CD4-positive, alpha-beta T cell treated with Interleukin-12 subunit alpha and Interleukin-12 subunit beta, for 1 hour (primary cell): Measurements from ENCODE around the gene SOHLH1.

Experiments used
- DNase-seq: peaks from one replicate; pipeline ENCODE4 v3.0.0-alpha.2; 2020

SOHLH1 gene, protein sequence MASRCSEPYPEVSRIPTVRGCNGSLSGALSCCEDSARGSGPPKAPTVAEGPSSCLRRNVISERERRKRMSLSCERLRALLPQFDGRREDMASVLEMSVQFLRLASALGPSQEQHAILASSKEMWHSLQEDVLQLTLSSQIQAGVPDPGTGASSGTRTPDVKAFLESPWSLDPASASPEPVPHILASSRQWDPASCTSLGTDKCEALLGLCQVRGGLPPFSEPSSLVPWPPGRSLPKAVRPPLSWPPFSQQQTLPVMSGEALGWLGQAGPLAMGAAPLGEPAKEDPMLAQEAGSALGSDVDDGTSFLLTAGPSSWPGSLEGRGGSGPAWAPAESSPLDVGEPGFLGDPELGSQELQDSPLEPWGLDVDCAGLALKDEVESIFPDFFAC

DNA sequence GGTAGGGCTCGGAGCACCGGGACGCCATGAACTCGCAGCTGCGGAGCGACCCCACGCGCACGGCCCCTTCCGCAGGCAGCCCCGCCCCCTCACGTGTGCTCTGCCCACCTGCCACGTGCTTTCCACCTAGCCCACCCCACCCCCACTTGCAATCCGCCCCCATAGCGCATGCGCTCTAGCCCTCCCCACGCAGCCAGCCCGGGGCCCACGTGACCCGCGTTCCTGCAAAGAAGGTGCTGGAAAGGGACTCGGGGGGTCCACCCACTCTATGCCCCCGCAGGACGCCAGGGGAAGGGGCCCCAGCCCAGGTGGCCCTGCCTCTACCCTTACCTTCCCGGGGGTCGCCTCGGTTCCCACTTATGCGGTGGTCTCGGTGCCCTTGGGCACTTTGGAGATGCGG is at the start of gene SOHLH1:
TSS of gene SOHLH1 (minus strand) at position 42 of the 400 bp plus-strand sequence. CDS start at position 28, 14 bp downstream.
- DNase-seq = no peak

DNA sequence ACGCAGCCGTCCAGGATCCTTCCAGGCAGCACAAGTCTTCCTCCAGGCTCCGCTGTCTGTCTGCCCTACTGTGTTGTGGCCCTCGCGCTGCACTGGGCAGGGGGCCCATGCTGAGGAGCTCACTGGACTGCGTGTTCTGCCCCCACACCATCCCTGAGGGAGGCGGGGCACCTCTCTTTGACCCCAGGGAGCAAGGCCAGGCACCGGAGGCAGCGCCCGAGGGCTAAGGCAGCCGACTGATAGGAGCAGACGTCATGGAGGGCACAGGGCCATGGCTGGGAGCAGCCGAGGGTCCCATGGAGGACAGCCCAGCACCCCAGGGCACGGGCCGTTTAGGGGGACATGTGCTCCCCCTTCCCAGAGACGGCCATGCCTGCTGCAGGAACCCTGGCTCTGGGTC is 49.4 kb upstream of the SOHLH1 start:
- DNase-seq = no peak

DNA sequence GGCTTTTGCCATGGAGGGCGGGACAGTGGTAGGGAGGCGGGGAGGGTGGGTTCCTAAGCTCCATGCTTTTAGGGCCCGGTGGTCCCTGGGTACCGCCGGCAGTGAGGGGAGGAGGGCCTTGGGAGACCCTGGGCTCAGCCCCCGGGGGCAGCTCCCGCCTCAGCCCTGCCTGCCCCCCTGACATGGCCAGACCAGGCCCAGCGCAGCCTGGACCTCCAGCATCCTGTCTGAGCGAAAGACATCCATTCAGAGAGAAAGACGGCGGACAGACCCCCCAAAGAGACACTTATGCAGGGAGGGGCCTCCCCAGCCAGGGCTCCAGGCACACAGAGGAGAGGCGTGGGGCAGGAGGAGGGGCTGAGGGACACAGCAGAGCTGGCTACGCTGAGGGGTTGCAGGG is 48.0 kb upstream of the SOHLH1 start:
- DNase-seq = no peak

DNA sequence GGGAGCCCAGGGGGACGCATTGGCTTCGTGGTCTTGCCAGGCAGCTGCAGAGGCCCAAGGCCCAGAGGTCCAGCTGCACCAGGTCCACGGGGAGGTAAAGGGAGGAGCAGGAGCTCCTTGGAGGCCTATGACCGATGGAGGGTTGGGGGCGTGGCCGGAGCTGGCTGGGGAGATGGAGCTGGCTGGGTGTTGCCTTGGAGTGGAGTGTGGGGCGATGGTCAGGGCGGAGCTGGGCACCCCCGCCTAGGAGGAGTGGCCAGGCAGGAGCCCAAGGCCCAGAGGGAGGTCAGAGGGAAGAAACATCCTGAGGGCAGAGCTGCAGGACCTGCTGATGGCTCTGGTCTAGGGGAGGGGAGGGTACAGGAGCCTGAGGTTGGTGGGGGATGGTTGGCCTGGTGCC is 47.3 kb upstream of the SOHLH1 start:
- DNase-seq = no peak

DNA sequence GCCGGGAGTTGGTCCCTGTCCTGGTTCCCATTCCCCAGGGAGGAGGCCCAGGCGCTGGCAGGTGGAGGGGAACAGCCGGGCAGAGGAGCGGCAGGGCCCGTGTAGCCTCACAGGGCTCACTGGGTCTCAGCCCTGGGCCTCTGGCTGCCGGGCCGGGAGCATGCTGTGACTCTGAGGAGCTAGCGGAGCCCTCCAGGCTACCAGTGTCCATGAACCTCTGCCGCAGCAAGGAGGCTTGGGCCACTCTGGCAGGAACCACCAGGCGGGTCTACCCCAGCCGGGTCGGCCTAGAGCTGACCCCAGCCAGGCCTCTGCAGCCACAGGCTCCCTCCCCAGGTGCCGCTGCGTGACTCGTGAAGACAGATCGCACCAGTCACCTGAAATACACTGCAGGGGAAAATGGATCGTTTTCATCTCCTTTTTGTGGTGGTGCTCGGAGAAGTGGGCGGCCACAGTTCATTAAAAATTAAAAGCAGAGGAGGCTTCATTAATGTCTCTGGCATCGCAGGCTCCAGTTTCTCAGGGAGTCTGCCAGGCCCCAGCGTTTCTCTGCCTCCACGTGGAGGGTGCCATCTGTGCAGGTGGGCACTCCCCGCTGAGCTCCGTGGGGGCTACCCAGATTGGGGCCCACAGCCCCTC is 46.5 kb upstream of the SOHLH1 start:
- no peak for DNase-seq

DNA sequence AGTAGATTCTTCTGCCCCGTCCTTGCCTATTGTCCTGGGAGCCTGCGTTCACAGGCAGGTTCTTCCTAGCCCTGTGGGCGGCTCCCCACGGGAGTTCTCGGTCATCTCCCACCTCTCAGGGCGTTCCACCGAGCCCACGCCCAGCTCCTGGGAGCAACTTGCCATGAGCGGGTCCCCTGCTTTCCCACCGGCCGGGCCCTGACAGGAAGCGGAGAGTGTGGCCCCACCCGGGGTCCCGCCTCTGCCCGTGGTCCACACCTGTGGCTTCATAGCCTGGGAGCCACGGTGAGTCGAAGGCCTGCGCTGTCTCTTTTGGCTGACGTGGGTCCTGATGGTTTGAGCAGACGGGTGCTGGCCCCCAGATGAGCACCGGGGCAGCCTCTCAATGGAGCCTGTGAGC is 45.9 kb upstream of the SOHLH1 start:
- no peak for DNase-seq

DNA sequence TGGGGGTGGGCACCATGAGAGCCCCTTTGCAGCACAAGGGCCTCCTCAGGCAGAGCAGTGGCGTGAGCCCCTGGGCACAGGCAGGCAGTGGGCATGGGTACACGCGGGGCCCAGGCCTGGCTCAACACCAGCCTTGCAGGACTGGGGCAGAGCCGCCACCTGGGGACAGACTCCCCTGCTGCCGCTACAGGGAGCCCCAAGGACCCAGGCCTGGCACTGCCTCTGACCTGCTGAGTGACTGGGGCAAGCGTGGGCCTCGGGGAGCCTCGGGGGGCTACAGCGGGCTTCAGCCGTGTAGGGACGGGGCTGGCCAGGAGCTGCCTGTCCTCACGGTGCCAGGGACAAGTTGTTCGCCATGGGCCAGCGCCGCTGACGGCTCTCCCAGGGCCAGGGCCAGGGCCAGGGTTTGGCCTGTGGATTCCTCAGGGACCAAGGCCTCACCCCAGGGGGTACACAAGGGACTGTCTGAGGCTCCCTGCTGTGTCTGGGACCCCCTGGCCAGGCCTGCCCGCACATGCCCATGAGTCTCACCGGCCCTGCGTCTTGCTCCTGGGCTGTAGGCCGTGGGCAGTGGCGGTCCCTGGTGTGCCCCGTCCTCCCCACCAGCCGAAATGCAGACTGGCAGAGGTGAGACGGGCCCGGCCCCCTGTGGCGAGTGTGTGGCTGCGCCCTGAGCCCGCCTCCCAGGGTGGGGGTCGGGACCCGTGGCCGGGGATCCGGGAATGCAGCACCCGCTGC is 45.2 kb upstream of the SOHLH1 start:
- no peak for DNase-seq

DNA sequence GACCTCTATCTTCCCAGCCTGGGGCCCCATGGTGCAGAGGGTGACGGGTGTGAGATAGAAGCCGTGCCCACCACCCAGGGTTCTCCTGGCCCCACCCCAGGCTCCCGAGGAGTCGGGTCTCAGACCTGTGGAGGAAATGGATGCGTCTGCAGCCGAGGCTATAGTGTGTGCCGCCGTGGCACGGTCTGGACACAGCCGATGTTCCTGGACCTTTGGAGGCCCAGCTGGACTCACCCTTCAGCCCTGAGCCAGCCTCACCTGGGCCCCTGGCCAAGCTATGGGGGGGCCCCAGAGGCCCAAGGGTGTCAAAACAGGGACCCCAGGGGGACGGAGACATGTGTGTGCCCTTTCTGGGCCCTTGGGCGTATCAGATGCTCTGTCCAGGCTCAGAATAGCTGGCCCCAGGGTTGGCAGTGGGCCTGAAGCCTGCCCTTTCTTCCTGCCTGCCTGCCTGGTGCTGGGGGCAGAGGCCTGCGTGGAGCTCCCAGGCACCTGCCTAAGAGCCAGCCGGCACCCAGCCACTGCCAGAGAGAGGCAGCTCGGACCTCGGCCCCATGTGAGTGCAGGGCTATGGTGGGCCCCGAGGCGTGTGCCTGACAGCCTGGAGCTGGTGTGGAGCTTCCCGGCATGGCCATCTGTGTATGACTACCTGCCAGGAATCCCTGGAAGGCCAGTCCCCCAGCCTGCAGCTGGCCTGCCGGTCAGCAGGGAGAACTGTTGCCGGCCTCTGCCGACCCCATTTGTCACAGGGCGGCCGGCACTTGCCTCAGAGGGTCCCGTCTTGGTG is 44.5 kb upstream of the SOHLH1 start:
- DNase-seq = no peak

DNA sequence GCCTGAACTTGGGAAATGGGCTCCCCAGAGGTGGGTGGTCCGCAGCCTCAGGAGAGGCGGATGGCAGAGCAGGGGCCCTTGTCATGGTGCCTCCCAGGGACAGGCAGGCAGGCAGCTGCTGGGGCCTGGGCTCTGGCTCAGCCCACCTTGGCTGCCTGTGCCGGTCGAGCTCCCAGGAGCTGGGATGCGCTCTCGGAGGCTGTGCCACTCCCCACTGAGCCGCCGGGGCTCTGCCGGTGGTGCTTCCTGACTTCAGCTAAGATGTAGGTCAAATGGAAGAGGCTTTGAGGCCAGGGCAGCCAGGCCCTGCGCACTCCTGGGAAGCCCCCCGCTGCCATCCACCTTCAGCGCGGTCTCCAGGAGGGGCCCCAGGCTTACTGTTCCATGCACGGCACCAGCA is 43.7 kb upstream of the SOHLH1 start:
- no peak for DNase-seq

DNA sequence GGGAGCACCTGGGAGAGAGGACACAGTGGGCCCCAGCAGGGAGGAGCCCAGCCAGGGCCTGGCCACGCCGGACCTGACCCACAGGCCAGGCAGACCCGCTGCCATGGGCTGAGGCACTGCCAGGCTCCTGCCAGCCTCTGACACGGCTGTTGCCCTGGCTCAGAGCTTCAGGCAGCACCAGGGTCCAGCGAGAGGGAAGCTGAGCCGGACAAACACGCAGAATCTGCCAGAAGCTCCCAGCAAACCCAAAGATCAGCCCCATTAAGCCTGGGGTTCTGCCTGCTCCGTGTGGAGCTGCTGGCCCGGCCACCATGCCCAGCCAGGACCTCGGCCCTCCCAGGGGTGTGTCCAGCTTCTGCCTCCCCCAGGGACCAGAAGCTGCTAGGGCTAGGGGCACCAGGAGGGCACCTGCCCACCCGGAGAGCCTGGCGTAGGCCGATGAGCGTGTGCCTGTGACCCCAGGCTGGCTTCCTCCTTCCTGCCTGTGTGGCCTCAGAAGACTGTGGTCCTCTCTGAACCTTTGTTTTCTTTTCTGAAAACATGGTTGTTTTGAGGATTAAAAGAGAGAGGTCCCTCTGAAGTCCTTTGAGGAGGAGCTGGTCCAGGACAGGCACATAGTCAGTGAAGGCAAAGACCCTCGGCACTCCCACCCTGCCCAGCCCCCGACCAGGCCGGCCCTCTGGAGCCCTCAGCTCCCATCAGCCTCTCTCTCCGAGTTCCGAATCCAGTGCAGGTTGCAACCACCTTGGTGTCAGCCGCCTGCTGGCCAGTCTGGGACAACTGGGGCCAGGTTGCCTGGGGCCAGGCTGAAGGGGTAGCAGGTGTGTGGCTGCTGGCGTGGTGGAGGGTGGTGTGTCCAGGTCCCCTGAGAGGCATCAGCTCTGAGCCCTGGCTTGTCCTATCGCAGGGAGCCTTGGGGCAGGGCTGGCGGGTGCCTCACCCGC is 42.3 kb upstream of the SOHLH1 start:
- no peak for DNase-seq

DNA sequence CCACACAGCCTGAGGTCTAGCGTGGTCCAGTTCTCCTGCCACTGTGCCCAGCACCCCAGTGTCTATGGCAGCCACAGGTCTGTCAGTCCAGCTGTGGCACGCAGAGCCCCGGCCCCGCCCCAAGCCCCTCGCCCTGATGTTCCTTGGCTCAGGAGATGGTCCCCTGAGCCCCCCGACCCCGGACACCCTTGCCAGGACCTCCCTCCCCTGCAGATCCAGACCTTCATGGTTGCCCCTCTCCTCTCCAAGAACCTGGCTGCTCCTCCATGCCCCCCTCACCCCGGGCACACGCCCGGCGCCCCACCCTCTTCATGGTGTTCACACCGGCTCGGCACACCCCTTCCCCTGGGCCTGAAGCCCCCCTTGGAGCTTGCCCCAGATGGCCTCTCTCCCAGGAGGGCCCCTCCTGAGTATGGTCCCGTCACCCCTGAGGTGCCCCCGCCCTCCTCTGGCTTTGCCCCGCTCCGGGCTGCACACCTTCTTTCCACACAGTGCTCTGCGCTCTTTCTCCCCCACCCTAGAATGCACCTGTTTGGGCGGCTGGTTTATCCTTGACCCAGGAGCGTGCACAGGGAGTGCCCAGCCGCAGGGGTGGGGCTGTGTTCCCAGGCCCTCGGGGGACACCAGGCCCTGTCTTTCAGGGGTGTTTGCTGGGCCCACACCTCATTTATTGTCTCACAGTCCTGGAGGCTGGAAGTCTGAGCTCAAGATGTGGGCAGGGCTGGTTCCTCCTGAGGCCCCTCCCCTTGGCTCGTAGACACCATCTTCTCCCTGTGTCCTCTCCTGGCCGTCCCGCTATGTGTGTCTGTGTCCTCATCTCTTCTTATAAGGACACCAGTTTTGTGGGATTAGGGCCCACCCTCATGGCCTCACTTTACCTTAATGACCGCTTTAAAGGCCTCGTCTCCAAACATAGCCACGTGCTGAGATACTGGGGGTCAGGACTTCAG is 40.3 kb upstream of the SOHLH1 start:
- no peak for DNase-seq

DNA sequence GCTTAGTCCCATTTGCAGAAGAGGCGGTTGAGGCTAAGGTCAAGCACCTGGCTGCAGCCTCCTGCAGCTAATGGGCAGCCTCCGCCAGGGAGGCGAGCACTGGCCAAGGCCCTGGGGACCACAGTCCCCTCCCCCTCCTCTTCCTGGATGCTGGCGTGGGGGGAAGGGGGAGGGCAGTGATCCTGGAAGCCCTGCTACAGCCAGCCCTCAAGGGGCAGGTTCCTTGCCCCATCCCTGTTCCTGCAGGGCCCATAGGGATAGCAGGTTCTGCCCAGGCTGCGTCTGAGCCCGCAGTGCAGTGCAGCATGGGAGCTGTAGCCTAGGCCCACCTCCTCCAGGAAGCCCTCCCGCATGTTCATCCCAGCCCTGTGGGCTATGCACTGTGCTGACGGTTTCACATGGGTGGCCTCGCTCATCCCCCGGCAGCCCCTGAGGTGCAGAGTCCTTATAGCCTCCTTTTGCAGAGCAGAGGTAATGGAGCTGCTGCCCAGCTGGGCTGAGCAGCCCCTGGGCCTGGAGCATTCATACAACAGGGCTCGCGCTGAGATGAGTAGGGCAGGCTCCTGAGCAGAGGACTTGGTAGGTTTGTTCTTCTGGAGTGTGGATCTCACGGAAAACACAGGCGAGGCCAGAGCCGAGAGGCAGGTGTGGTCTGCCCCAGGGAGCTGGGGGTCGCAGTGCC is 38.7 kb upstream of the SOHLH1 start:
- no peak for DNase-seq

DNA sequence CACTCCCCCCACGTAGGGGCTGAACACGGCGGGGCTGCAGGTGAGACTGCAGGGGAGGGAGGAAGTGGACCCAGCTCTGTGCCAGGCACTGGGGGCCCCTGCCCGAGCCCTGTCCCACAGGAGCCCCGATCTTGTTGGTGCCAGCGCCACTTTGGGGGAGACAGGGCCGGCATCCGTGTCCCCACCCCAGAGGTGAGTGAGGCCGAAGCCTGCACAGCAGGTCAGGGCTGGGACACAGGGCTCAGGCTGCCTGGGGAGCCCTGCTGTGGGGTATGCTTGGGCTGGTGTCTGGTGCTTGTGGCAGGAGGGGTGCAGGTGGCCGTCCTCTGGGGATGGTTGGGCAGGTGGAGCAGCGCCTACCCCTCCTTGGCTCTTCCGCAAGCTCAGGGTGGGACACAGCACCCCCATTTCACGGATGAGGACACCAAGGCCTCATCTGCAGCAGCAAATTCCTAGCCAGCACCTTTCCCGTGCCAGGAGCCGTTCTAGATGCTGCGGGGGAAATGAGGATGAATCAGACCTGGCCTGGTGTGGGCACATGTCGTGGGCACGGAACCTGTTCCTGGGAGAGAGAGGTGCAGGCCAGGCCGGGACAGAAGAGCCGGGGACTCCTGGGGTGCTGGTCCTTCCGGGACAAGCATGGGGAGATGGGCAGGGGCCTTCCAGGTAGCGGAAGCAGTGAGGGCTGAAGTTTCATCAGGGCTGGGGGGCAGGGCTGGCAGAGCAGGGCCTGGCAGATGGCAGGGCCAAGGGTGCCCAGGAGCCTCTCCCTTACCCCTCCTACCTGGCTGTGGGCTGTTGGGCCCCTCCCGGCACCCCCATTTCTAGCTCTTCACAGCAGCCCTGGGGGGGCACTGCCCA is 37.9 kb upstream of the SOHLH1 start:
- no peak for DNase-seq

DNA sequence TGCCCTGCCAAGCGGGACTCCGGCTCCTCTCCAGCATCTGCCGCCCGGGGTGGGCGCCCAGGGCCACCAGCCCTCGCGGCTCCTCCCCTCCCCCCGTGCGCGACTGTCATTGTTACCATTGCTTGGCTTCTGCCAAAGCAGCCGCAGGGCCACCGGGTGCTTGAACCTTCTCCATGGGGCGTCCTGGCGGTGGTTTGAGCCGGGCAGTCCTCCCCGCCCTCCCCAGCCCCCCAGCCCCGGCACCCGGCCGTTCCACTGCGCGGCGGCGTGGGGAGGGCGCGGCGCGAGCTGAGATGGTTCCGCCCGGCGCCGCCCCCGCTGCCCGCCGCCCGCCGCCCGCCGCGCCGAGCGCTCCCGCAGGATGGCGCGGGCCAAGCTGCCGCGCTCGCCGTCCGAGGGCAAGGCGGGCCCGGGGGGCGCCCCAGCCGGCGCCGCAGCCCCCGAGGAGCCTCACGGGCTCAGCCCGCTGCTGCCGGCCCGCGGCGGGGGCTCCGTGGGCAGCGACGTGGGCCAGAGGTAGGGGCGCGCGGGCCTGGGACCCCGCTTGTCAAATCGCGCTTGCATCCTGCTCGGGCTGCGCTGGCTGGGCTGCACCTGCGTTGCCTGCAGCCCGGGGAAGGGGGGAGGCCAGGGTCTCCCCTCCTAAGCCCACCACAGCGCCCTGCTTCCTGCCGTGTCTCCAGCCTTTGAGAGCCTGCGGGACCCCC is 37.1 kb upstream of the SOHLH1 start:
- no peak for DNase-seq

DNA sequence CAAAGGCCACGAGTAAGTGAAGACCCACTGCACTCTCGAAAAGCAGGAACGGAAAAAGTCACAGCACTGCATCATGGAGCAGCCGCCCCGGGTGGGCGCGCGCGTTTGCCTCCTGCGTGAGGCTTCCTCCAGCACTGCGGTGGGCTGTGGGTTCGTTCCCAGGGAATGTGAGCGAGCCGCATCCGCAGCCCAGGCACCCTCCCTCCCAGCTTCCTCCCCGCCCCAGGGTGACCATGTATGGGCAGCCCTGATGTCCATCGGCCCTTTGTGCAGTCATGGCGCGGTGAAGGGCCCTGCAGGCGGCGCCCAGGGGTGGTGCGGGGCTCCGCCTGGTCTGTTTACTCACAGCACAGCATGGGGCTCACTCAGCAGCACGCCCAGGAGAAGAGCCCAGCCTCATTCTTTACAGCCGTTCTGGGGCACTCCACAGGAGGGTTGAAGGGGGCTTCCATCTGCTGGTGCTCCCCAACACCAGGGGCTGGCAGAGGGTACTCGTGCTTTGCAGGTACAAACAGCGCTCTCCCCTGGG is 35.4 kb upstream of the SOHLH1 start:
- DNase-seq = no peak

DNA sequence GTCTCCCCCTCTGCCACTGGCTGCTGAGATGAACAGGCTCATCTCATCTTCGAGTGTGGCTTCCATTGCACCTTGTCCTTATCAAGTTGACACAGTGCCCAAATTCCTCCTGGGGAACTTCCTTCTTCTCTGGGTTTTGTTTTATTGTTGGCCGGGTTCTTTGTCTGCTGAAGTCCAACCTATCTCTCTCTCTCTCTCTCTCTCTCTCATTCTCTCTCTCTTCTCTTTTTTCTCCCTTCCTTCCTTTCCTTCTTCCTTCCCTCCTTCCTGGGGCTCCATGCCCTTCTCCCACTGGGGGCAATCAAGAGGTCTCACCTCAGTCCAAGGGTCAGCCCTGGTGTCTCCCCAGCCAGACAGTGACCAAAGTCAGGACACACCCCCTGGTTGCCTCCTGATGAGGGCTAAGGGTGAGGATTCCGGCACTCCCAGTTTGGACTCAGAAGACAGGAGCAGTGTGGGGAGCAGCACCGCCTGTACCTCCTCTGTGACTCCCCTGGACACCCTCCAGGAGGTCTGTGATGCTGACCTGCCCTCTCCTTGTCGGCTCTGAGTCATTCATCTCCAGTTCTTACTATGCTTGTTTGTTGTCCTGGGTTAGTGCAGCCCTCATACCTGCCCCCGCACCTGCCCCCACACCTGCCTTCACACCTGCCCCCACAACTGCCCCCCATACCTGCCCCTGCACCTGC is 33.4 kb upstream of the SOHLH1 start:
- no peak for DNase-seq

DNA sequence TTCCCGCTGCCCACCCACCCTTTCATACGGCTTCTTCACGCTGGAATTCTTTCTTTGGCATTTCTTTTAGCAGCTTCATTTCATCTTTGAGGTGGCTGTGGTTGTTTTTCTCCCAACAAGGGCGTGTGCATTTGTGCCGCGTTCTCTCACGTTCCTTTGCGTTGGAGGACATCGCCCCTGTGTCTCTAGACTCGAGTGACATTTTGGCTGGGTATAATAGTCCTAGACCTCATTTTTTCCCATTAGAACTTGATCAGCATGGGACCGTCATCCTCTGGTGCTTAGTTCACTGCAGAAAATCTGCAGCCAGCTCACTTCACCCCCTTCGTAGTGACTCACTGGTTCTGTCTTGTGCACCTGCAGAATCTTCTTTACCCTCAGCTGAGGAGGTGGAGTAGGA is 32.2 kb upstream of the SOHLH1 start:
- no peak for DNase-seq

DNA sequence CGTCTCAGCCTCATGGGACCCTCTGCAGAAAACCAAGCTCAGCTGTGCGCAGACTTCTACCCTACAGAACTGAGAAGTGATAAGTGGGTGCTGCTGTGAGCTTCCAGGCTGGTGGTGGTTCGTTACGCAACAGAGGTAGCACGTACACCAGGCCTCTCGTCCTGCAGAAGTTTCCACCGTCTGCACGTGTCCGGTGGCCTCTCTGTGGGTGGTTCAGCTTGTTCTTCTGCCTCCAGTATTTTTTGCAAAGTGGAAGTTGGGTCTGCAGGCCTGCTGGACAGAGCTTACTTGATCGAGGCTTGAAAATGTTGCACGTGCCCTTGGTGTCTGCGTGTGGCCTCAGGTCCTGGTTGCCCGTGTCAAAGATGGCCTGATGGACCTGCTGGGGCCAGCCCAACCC is 30.2 kb upstream of the SOHLH1 start:
- DNase-seq = no peak
